Gastroesophageal sphincter (tissue), 3 donors: Measurements from ENCODE around the gene KDM2A.

Source experiments
- POLR2A ChIP-seq, 2 donors: fragments of 450-650 bp; IDR thresholded peaks; one replicate each; pipeline ENCODE4 v1.6.1; 2017; ENCODE audit warnings: antibody characterized with exemption in 2 of 2, mild to moderate bottlenecking in 2 of 2, moderate library complexity in 1 of 2
- TF ChIP-seq, protein P1 (sequence below), 4 experiments: fragments of 200-600 bp in 2 of 4; fragments of 450-650 bp in 2 of 4; sonication (generic) in 1 of 4; IDR thresholded peaks; one replicate each; pipeline ENCODE4 v1.5.1; 2017 to 2019; ENCODE audit warnings: antibody characterized with exemption in 4 of 4, mild to moderate bottlenecking in 2 of 4, moderate library complexity in 2 of 4

GRCh38 chr11:67289226-67289650 is 170.2 kb downstream of the KDM2A start, which contains the start of gene ANKRD13D:
- no peak for TF ChIP-seq POLR2A (IDR thresholded peaks at IDR 0.05)
- TF ChIP-seq, protein P1, sequence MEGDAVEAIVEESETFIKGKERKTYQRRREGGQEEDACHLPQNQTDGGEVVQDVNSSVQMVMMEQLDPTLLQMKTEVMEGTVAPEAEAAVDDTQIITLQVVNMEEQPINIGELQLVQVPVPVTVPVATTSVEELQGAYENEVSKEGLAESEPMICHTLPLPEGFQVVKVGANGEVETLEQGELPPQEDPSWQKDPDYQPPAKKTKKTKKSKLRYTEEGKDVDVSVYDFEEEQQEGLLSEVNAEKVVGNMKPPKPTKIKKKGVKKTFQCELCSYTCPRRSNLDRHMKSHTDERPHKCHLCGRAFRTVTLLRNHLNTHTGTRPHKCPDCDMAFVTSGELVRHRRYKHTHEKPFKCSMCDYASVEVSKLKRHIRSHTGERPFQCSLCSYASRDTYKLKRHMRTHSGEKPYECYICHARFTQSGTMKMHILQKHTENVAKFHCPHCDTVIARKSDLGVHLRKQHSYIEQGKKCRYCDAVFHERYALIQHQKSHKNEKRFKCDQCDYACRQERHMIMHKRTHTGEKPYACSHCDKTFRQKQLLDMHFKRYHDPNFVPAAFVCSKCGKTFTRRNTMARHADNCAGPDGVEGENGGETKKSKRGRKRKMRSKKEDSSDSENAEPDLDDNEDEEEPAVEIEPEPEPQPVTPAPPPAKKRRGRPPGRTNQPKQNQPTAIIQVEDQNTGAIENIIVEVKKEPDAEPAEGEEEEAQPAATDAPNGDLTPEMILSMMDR (IDR thresholded peaks at IDR 0.05), result no peak
